ENCODE measurements around the gene PEAR1. TPM values are rescaled to one million over a fixed set of nuclear protein-coding genes. Genes with fewer than 3 reads are reported as not detected.

Gene PEAR1
- polyA plus RNA-seq, 4 donors = 0.22 to 6.5 (median 2.6) TPM

DNA sequence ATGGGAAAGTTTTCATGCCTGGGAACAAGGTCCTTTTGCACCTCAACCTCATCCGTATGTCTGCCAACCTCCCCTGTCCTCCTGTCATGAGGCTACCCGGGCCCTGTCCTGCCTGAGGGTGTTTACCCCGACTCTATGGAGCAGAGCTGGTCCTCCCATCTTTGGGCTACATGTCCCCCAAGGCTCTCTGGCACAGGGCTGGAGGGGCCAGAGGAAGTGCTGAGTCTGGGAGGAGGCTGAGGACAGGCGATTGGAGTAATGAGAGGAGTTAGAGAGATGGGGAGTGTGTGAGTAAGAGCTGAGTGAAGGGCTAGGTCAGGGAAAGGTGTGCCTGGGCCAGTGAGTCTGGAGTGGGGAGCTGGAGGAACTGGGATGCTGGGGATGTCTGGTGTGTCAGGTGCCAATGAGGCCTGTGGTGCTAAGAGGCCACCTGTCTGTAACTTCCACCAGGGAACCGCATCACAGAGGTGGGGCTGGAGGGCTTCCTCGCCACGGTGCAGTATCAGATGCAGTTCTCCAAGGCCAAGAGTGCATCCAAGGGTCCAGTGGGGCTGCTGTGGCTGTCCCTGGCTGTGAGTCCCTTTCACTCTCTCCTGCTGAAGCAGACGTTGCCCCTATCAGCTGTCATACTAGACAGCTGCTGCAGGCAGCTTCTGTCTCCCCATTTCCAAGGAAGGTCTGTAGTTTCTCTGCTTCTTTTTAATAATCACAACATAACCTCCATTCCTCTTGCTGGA lies 38.6 kb downstream of the PEAR1 start:
- Histone ChIP-seq H3K27me3 (ENCODE audit: control insufficient read depth in 3 of 3, insufficient read depth in 3 of 3, low read length in 3 of 3) (peaks cover 0 to 32% (median 11%) of the 10 kb centered on the region in 3 donors), H3K9me3 (ENCODE audit: control insufficient read depth in 2 of 2, insufficient read depth in 1 of 2, low read depth in 1 of 2, low read length in 1 of 2) (no peaks in the 10 kb centered on the region), H3K4me1 (ENCODE audit: control insufficient read depth in 3 of 3, insufficient read depth in 2 of 3, low read depth in 1 of 3, low read length in 2 of 3) (no peaks in the 10 kb centered on the region), H3K4me3 (ENCODE audit: low read depth in 1 of 3, low read length in 3 of 3) (no peak overlapping the region), H3K27ac (ENCODE audit: low read depth in 1 of 3, low read length in 2 of 3) (no peak overlapping the region), H3K36me3 (ENCODE audit: control insufficient read depth in 3 of 3, insufficient read depth in 2 of 3, low read depth in 1 of 3, low read length in 3 of 3) (peaks cover 0 to 32% (median 4%) of the 10 kb centered on the region in 3 donors)
- DNase-seq (no peak), FAIRE-seq (no peak)
- 48 to 66% (median 66%) methylated on average over 8 of the region's 8 CpGs for WGBS, 3 donors

DNA sequence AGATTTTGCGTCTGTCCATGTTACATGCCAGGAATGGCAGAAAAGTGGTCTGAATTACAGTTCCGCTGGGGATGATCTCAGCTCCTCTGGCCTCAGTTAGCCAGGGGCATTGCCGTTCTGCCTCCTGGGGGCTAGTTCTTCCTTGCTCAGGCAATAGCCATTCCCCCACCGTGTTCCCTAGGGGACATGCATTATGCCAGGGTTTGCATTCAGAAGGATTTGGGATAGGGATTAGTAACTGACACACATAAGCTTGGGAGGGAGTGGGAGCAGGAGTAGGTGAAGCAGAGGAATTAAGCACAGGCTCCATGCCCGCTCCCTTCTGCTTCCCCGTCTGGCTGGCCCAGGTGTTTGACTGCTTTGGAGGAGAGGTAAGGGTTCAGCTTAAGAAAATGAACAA lies 39.6 kb downstream of the PEAR1 start:
- peaks cover 0 to 42% (median 4%) of the 10 kb centered on the region in 3 donors for H3K36me3 ChIP-seq (ENCODE audit: control insufficient read depth in 3 of 3, insufficient read depth in 2 of 3, low read depth in 1 of 3, low read length in 3 of 3)
- FAIRE-seq = no peak
- no peaks in the 10 kb centered on the region for H3K9me3 ChIP-seq (ENCODE audit: control insufficient read depth in 2 of 2, insufficient read depth in 1 of 2, low read depth in 1 of 2, low read length in 1 of 2)
- no peaks in the 10 kb centered on the region for H3K4me1 ChIP-seq (ENCODE audit: control insufficient read depth in 3 of 3, insufficient read depth in 2 of 3, low read depth in 1 of 3, low read length in 2 of 3)
- no peak overlapping the region for H3K27ac ChIP-seq (ENCODE audit: low read depth in 1 of 3, low read length in 2 of 3)
- H3K27me3 ChIP-seq (ENCODE audit: control insufficient read depth in 3 of 3, insufficient read depth in 3 of 3, low read length in 3 of 3) = peaks cover 0 to 22% (median 6%) of the 10 kb centered on the region in 3 donors
- WGBS, 3 donors = 85 to 87% (median 85%) methylated on average over 6 of the region's 6 CpGs
- no peak for DNase-seq
- no peak overlapping the region for H3K4me3 ChIP-seq (ENCODE audit: low read depth in 1 of 3, low read length in 3 of 3)

DNA sequence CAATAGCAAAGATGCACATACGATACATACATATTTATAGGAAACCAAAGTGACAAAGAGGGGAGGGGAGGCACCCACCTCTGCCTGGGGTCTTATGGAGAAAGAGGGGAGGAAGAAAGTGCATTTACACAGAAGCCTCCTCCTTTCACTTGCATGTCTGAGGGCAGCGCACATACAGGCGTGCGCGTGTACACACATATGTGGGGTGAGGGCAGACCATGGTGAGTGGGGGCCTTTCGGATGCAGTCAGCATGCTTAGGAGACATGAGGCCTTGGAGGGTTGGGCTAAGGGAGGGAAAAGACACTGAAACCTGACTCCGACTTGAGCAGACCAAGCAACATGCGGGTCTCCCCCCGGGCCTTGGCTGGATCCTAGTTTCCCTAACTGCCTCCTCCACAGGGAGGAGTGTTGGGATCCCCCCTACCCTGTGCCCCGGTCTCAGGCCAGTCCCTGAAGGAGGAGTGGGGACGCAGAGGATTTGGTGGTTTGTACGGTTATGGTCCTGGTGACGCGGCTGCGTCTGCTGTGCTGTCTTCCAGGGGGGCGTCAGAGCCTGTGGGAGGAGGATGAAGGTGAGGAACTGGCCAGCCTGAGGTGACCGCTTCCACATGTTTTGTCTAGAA lies 42.1 kb downstream of the PEAR1 start:
- Histone ChIP-seq H3K4me3 (ENCODE audit: low read depth in 1 of 3, low read length in 3 of 3) (no peak overlapping the region), H3K4me1 (ENCODE audit: control insufficient read depth in 3 of 3, insufficient read depth in 2 of 3, low read depth in 1 of 3, low read length in 2 of 3) (no peaks in the 10 kb centered on the region), H3K9me3 (ENCODE audit: control insufficient read depth in 2 of 2, insufficient read depth in 1 of 2, low read depth in 1 of 2, low read length in 1 of 2) (no peaks in the 10 kb centered on the region), H3K36me3 (ENCODE audit: control insufficient read depth in 3 of 3, insufficient read depth in 2 of 3, low read depth in 1 of 3, low read length in 3 of 3) (peaks cover 0 to 67% (median 12%) of the 10 kb centered on the region in 3 donors), H3K27me3 (ENCODE audit: control insufficient read depth in 3 of 3, insufficient read depth in 3 of 3, low read length in 3 of 3) (no peaks in the 10 kb centered on the region), H3K27ac (ENCODE audit: low read depth in 1 of 3, low read length in 2 of 3) (no peak overlapping the region)
- DNase-seq (no peak), FAIRE-seq (no peak)
- 85 to 96% (median 91%) methylated on average over 17 of the region's 17 CpGs for WGBS, 3 donors

DNA sequence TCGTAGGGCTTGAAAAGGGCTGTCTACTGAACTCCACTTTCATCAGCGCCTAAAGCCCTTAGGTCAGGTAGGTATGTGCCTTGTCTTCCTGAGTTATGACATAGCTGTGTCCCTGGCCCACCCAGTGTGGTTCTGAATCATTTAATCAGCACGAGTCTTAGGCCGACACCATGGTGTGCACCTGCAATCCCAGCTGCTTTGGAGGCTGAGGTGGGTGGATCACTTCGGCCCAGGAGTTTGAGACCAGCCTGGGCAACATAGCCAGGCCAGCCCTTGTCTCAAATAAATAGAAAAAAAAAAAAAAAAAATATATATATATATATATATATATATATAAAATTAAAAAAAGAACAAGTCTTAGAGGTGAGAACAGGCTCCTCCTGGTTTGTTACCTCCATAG lies 42.7 kb downstream of the PEAR1 start:
- no peak for FAIRE-seq
- DNase-seq = no peak
- Histone ChIP-seq H3K9me3 (ENCODE audit: control insufficient read depth in 2 of 2, insufficient read depth in 1 of 2, low read depth in 1 of 2, low read length in 1 of 2) (no peaks in the 10 kb centered on the region), H3K4me1 (ENCODE audit: control insufficient read depth in 3 of 3, insufficient read depth in 2 of 3, low read depth in 1 of 3, low read length in 2 of 3) (no peaks in the 10 kb centered on the region), H3K27ac (ENCODE audit: low read depth in 1 of 3, low read length in 2 of 3) (no peak overlapping the region), H3K27me3 (ENCODE audit: control insufficient read depth in 3 of 3, insufficient read depth in 3 of 3, low read length in 3 of 3) (no peaks in the 10 kb centered on the region), H3K36me3 (ENCODE audit: control insufficient read depth in 3 of 3, insufficient read depth in 2 of 3, low read depth in 1 of 3, low read length in 3 of 3) (peaks cover 0 to 72% (median 12%) of the 10 kb centered on the region in 3 donors), H3K4me3 (ENCODE audit: low read depth in 1 of 3, low read length in 3 of 3) (no peak overlapping the region)
- 87 to 92% (median 91%) methylated on average over 5 of the region's 5 CpGs for WGBS, 3 donors

DNA sequence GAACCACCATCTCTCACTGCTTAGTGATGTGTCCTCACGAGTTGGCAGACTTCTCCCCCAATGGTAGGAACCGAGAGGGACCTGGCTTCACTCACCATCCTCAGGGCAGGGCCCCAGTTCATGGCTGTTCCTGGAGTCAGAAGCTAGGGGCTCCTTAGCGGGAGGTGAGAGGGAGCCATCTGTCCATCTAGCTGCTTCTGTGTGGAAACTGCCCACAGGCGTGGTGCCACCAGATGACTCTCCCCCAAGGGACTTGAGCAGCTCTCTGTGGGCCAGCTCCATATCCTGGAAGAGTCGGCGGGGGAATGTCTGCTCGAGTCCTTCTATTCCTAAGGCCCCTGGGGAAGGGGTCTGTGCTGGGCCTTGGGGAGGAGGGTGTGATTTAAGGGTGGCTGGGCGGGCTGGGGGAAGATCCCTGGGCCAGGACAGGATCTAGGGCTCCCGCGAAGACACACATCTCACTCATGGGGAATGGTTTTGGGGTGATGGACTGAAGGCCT lies 43.3 kb downstream of the PEAR1 start:
- FAIRE-seq = no peak
- Histone ChIP-seq H3K9me3 (ENCODE audit: control insufficient read depth in 2 of 2, insufficient read depth in 1 of 2, low read depth in 1 of 2, low read length in 1 of 2) (no peaks in the 10 kb centered on the region), H3K4me3 (ENCODE audit: low read depth in 1 of 3, low read length in 3 of 3) (no peak overlapping the region), H3K27me3 (ENCODE audit: control insufficient read depth in 3 of 3, insufficient read depth in 3 of 3, low read length in 3 of 3) (no peaks in the 10 kb centered on the region), H3K36me3 (ENCODE audit: control insufficient read depth in 3 of 3, insufficient read depth in 2 of 3, low read depth in 1 of 3, low read length in 3 of 3) (peaks cover 0 to 78% (median 13%) of the 10 kb centered on the region in 3 donors), H3K4me1 (ENCODE audit: control insufficient read depth in 3 of 3, insufficient read depth in 2 of 3, low read depth in 1 of 3, low read length in 2 of 3) (no peaks in the 10 kb centered on the region), H3K27ac (ENCODE audit: low read depth in 1 of 3, low read length in 2 of 3) (no peak overlapping the region)
- DNase-seq = no peak
- WGBS, 3 donors = 79 to 93% (median 83%) methylated on average over 10 of the region's 10 CpGs

GRCh38 chr1:156937883-156938282 lies 44.4 kb downstream of the PEAR1 start:
- H3K9me3 ChIP-seq (ENCODE audit: control insufficient read depth in 2 of 2, insufficient read depth in 1 of 2, low read depth in 1 of 2, low read length in 1 of 2) = no peaks in the 10 kb centered on the region
- no peak for FAIRE-seq
- no peaks in the 10 kb centered on the region for H3K4me1 ChIP-seq (ENCODE audit: control insufficient read depth in 3 of 3, insufficient read depth in 2 of 3, low read depth in 1 of 3, low read length in 2 of 3)
- no peaks in the 10 kb centered on the region for H3K27me3 ChIP-seq (ENCODE audit: control insufficient read depth in 3 of 3, insufficient read depth in 3 of 3, low read length in 3 of 3)
- H3K36me3 ChIP-seq (ENCODE audit: control insufficient read depth in 3 of 3, insufficient read depth in 2 of 3, low read depth in 1 of 3, low read length in 3 of 3) = peaks cover 6 to 88% (median 13%) of the 10 kb centered on the region in 3 donors
- DNase-seq = no peak
- no peak overlapping the region for H3K4me3 ChIP-seq (ENCODE audit: low read depth in 1 of 3, low read length in 3 of 3)
- no peak overlapping the region for H3K27ac ChIP-seq (ENCODE audit: low read depth in 1 of 3, low read length in 2 of 3)
- 72 to 87% (median 79%) methylated on average over 8 of the region's 8 CpGs for WGBS, 3 donors

GRCh38 chr1:156938813-156939212 lies 45.3 kb downstream of the PEAR1 start:
- DNase-seq = no peak
- Histone ChIP-seq H3K4me3 (ENCODE audit: low read depth in 1 of 3, low read length in 3 of 3) (no peak overlapping the region), H3K27me3 (ENCODE audit: control insufficient read depth in 3 of 3, insufficient read depth in 3 of 3, low read length in 3 of 3) (no peaks in the 10 kb centered on the region), H3K9me3 (ENCODE audit: control insufficient read depth in 2 of 2, insufficient read depth in 1 of 2, low read depth in 1 of 2, low read length in 1 of 2) (no peaks in the 10 kb centered on the region), H3K4me1 (ENCODE audit: control insufficient read depth in 3 of 3, insufficient read depth in 2 of 3, low read depth in 1 of 3, low read length in 2 of 3) (no peaks in the 10 kb centered on the region), H3K36me3 (ENCODE audit: control insufficient read depth in 3 of 3, insufficient read depth in 2 of 3, low read depth in 1 of 3, low read length in 3 of 3) (peaks cover 6 to 96% (median 13%) of the 10 kb centered on the region in 3 donors), H3K27ac (ENCODE audit: low read depth in 1 of 3, low read length in 2 of 3) (no peak overlapping the region)
- WGBS, 3 donors = 72 to 83% (median 83%) methylated on average over 7 of the region's 7 CpGs
- FAIRE-seq = no peak

GRCh38 chr1:156939786-156940334 lies 46.3 kb downstream of the PEAR1 start:
- no peak overlapping the region for H3K4me3 ChIP-seq (ENCODE audit: low read depth in 1 of 3, low read length in 3 of 3)
- peaks cover 6 to 96% (median 17%) of the 10 kb centered on the region in 3 donors for H3K36me3 ChIP-seq (ENCODE audit: control insufficient read depth in 3 of 3, insufficient read depth in 2 of 3, low read depth in 1 of 3, low read length in 3 of 3)
- H3K27me3 ChIP-seq (ENCODE audit: control insufficient read depth in 3 of 3, insufficient read depth in 3 of 3, low read length in 3 of 3) = no peaks in the 10 kb centered on the region
- H3K4me1 ChIP-seq (ENCODE audit: control insufficient read depth in 3 of 3, insufficient read depth in 2 of 3, low read depth in 1 of 3, low read length in 2 of 3) = no peaks in the 10 kb centered on the region
- H3K9me3 ChIP-seq (ENCODE audit: control insufficient read depth in 2 of 2, insufficient read depth in 1 of 2, low read depth in 1 of 2, low read length in 1 of 2) = no peaks in the 10 kb centered on the region
- WGBS, 3 donors = 88 to 91% (median 89%) methylated on average over 12 to 13 of the region's 13 CpGs
- no peak for DNase-seq
- H3K27ac ChIP-seq (ENCODE audit: low read depth in 1 of 3, low read length in 2 of 3) = no peak overlapping the region
- no peak for FAIRE-seq
